ENCODE results near the gene TP53I11. TPM values are rescaled to one million over a fixed set of nuclear protein-coding genes. Genes with fewer than 3 reads are reported as not detected.

Gene TP53I11
- total and polyA plus RNA-seq, 10 donors, result 10.2 to 169 (median 96.2) TPM

DNA sequence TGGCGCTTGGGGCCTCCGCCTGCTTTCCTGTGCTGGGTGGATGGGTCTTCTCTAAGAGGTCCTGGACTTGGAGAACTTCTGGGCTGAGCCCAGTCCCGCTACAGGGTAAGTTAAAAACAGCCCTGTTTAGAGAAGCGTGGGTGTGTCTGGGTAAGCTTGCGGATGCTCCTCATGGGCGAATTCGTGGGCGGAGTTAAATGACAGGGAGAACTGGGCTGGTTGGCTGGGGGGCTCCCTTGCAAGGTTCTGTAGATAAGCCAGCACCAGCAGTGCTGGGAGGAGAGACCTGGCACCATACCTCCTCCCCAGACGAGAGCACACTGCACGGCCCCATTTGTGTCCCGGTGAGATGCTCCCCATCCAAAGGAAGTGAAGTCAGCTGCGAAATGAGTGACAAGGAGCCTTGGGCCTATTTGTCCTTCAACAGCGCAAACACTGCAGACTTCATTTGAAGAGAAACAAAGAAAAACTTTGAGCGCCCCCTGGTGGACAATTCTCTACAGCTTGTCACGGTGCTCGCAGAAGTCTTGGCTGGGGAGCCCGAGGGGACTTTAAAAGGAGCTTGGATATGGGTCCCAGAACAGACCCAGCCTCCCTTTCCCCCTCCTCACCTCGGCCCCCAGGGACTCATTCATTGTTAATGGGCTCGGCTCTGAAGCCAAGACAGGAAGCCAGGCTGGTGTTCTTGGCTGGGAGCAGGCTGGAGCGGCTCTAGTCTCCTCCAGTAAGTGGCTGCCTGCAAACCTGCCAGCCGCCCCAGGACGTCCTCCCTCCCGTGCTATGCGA lies 39.5 kb downstream of the TP53I11 start:
- WGBS, 5 donors, result 19 to 32% (median 26%) methylated on average over 14 to 24 of the region's 24 CpGs
- peak overlapping the region in 1 of 8 donors; percentile 30 for H3K27ac ChIP-seq
- peak overlapping the region in 1 of 8 donors; percentile 13 for H3K4me3 ChIP-seq
- intact Hi-C loops (cut with DNase I; ENCODE audit: low total_unique reads), result loop anchor here (5.0 kb wide), 3 partner anchors 184 to 354 kb away; partner anchors contain the start of gene TSPAN18
- peaks cover 24 to 57% (median 38%) of the 10 kb centered on the region in 6 donors for H3K4me1 ChIP-seq
- H3K9me3 ChIP-seq, result no peaks in the 10 kb centered on the region
- no peaks in the 10 kb centered on the region for H3K36me3 ChIP-seq
- peaks cover 0 to 5% (median 0%) of the 10 kb centered on the region in 7 donors for H3K27me3 ChIP-seq (replicated peaks in 1 of 7)
- DNase-seq, result peak; percentile 86
- TF ChIP-seq, protein P1, sequence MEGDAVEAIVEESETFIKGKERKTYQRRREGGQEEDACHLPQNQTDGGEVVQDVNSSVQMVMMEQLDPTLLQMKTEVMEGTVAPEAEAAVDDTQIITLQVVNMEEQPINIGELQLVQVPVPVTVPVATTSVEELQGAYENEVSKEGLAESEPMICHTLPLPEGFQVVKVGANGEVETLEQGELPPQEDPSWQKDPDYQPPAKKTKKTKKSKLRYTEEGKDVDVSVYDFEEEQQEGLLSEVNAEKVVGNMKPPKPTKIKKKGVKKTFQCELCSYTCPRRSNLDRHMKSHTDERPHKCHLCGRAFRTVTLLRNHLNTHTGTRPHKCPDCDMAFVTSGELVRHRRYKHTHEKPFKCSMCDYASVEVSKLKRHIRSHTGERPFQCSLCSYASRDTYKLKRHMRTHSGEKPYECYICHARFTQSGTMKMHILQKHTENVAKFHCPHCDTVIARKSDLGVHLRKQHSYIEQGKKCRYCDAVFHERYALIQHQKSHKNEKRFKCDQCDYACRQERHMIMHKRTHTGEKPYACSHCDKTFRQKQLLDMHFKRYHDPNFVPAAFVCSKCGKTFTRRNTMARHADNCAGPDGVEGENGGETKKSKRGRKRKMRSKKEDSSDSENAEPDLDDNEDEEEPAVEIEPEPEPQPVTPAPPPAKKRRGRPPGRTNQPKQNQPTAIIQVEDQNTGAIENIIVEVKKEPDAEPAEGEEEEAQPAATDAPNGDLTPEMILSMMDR (IDR thresholded peaks at IDR 0.05 in 8 of 11, conservative IDR thresholded peaks at IDR 0.05 in 3 of 11), result peak; percentile 56 to 93 (median 88)
- TF ChIP-seq POLR2A (IDR thresholded peaks at IDR 0.05) (no peak), POLR2AphosphoS5 (IDR thresholded peaks at IDR 0.05) (no peak)

DNA sequence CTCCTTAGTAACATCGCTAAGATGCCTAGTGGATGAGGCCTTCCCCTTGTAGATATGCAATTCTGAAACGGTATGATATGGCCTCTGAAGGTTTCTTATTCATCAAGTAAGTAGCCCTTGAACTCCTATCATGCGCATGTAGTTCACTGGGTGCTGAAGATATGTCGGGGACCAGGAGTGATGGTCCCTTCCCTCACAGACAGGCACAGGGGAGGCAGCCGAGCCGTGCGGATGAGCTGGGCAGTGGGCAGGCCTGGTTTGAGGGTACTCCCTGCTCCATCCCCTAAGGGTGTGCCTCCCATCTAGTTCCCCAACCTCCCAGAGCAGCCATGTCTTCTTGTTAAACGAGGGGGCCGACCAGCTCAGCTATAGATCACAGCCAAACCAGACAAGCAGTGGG lies 40.1 kb downstream of the TP53I11 start:
- Histone ChIP-seq H3K9me3 (no peaks in the 10 kb centered on the region), H3K4me1 (peaks cover 18 to 51% (median 32%) of the 10 kb centered on the region in 6 donors), H3K27ac (no peak overlapping the region), H3K27me3 (replicated peaks in 1 of 7) (no peaks in the 10 kb centered on the region), H3K4me3 (no peak overlapping the region), H3K36me3 (no peaks in the 10 kb centered on the region)
- intact Hi-C loops (cut with DNase I; ENCODE audit: low total_unique reads), result loop anchor here (5.0 kb wide), 3 partner anchors 183 to 353 kb away; partner anchors contain the start of gene TSPAN18
- no peak for DNase-seq
- TF ChIP-seq, protein P1 (IDR thresholded peaks at IDR 0.05 in 8 of 11, conservative IDR thresholded peaks at IDR 0.05 in 3 of 11), result no peak
- TF ChIP-seq POLR2A (IDR thresholded peaks at IDR 0.05) (no peak), POLR2AphosphoS5 (IDR thresholded peaks at IDR 0.05) (no peak)
- 87 to 92% (median 90%) methylated on average over 8 to 9 of the region's 9 CpGs for WGBS, 5 donors

DNA sequence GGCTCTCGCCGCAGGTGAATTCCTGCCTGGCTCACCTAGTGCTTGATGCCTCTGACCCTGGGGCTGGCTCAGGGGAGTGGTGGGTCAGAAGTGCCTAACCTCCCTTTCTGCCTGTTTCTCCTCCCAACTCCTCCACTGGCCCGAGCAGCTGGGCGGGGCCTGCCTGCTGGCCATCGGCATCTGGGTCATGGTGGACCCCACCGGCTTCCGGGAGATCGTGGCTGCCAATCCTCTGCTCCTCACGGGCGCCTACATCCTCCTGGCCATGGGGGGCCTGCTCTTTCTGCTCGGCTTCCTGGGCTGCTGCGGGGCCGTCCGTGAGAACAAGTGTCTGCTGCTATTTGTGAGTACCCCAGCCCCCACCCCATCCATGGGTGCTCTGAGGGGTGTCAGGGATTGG lies 41.1 kb downstream of the TP53I11 start:
- H3K9me3 ChIP-seq, result no peaks in the 10 kb centered on the region
- H3K27me3 ChIP-seq (replicated peaks in 1 of 7), result no peaks in the 10 kb centered on the region
- no peak for DNase-seq
- no peak overlapping the region for H3K4me3 ChIP-seq
- H3K36me3 ChIP-seq, result no peaks in the 10 kb centered on the region
- H3K27ac ChIP-seq, result no peak overlapping the region
- intact Hi-C loops (cut with DNase I; ENCODE audit: low total_unique reads), result no loop called here
- TF ChIP-seq, protein P1 (IDR thresholded peaks at IDR 0.05 in 8 of 11, conservative IDR thresholded peaks at IDR 0.05 in 3 of 11), result no peak
- TF ChIP-seq POLR2A (IDR thresholded peaks at IDR 0.05), result no peak
- TF ChIP-seq POLR2AphosphoS5 (IDR thresholded peaks at IDR 0.05), result no peak
- peaks cover 9 to 49% (median 23%) of the 10 kb centered on the region in 6 donors for H3K4me1 ChIP-seq
- 87 to 97% (median 94%) methylated on average over 10 to 14 of the region's 14 CpGs for WGBS, 5 donors

DNA sequence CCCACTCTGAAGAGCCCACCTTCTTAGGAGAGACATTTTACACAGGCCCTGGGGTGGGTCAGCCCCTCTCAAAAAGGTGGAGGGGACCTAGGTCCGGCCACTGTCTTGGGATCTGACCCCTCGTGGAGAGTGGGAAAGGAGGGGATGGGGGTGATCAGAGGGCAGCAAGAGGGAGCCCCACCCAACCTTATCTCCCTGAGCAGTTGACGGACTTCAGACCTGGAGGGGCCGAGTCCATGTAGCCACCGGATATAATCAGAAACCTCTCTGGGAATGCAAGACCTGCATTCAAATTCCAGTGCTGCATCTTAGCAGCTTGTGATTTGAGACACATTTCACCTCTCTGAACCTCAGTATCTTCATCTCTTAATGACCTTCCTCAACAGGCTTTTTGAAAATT lies 44.0 kb downstream of the TP53I11 start:
- Histone ChIP-seq H3K27me3 (replicated peaks in 1 of 7) (no peaks in the 10 kb centered on the region), H3K4me1 (peaks cover 6 to 27% (median 9%) of the 10 kb centered on the region in 6 donors), H3K36me3 (no peaks in the 10 kb centered on the region), H3K27ac (no peak overlapping the region), H3K9me3 (no peaks in the 10 kb centered on the region), H3K4me3 (no peak overlapping the region)
- no peak for DNase-seq
- 52 to 68% (median 63%) methylated on average over 3 to 5 of the region's 5 CpGs for WGBS, 5 donors
- intact Hi-C loops (cut with DNase I; ENCODE audit: low total_unique reads), result no loop called here
- TF ChIP-seq POLR2A (IDR thresholded peaks at IDR 0.05) (no peak), POLR2AphosphoS5 (IDR thresholded peaks at IDR 0.05) (no peak)
- TF ChIP-seq, protein P1 (IDR thresholded peaks at IDR 0.05 in 8 of 11, conservative IDR thresholded peaks at IDR 0.05 in 3 of 11), result no peak

All from spleen (tissue), 11 donors.